ENCODE measurements around the gene TARBP2. TPM values are rescaled to one million over a fixed set of nuclear protein-coding genes. Genes with fewer than 3 reads are reported as not detected.
A peak's percentile ranks its signal among the peaks of the same experiment; 100 is the strongest.

TARBP2 gene
- total RNA-seq, 1 experiment from 2014 or later: 26.4 TPM

GRCh38 chr12:53505086-53505485 is 4.0 kb downstream of the TARBP2 start:
- peak; percentile 38 for DNase-seq (ENCODE audit: unreplicated experiment)
- no peak overlapping the region for H3K4me3 Mint-ChIP-seq (ENCODE audit: unreplicated experiment)
- TF ChIP-seq CTCF (IDR thresholded peaks at IDR 0.05; ENCODE audit: unreplicated experiment): no peak
- CTCF ChIA-PET: interaction anchor here (0.6 to 0.8 kb wide), 2 partner anchors 10 to 81 kb away, joined by 3 read pairs; no protein-coding TSS in a partner anchor
- POLR2A ChIA-PET: interaction anchor here (0.8 to 1.2 kb wide), 2 partner anchors 19 to 22 kb away, joined by 3 read pairs; no protein-coding TSS in a partner anchor
- peaks cover 52% of the 10 kb centered on the region for H3K36me3 Mint-ChIP-seq (ENCODE audit: insufficient read depth, unreplicated experiment)
- no TSS peak for BruUV-seq (replicated peaks)
- intact Hi-C loops (cut with micrococcal nuclease): loop anchor here (2.0 kb wide), 1 partner anchor 60 kb away; no protein-coding TSS in a partner anchor
- peaks cover 13% of the 10 kb centered on the region for H3K4me1 Mint-ChIP-seq (ENCODE audit: insufficient read depth, unreplicated experiment)
- no peaks in the 10 kb centered on the region for H3K27me3 Mint-ChIP-seq (ENCODE audit: insufficient read depth, unreplicated experiment)
- H3K9me3 Mint-ChIP-seq (ENCODE audit: unreplicated experiment): no peaks in the 10 kb centered on the region
- no peak overlapping the region for H3K27ac Mint-ChIP-seq (ENCODE audit: low read depth, unreplicated experiment)

GRCh38 chr12:53505555-53506449 is 4.7 kb downstream of the TARBP2 start:
- H3K9me3 Mint-ChIP-seq (ENCODE audit: unreplicated experiment): no peaks in the 10 kb centered on the region

GRCh38 chr12:53506450-53506785 is 5.3 kb downstream of the TARBP2 start:
- intact Hi-C loops (cut with micrococcal nuclease): no loop called here
- Mint-ChIP-seq H3K9me3 (ENCODE audit: unreplicated experiment) (no peaks in the 10 kb centered on the region), H3K27ac (ENCODE audit: low read depth, unreplicated experiment) (no peak overlapping the region), H3K27me3 (ENCODE audit: insufficient read depth, unreplicated experiment) (no peaks in the 10 kb centered on the region), H3K36me3 (ENCODE audit: insufficient read depth, unreplicated experiment) (peaks cover 59% of the 10 kb centered on the region), H3K4me1 (ENCODE audit: insufficient read depth, unreplicated experiment) (peaks cover 12% of the 10 kb centered on the region), H3K4me3 (ENCODE audit: unreplicated experiment) (no peak overlapping the region)
- ChIA-PET CTCF (no interaction called here), POLR2A (interaction anchor here (0.5 to 1.1 kb wide), 3 partner anchors 10 to 63 kb away, joined by 3 read pairs; no protein-coding TSS in a partner anchor)
- DNase-seq (ENCODE audit: unreplicated experiment): no peak
- TF ChIP-seq CTCF (IDR thresholded peaks at IDR 0.05; ENCODE audit: unreplicated experiment): no peak
- no TSS peak for BruUV-seq (replicated peaks)

More at GRCh38 chr12:53505555-53506449, 4.7 kb downstream of the TARBP2 start:
- Mint-ChIP-seq H3K4me3 (ENCODE audit: unreplicated experiment) (no peak overlapping the region), H3K27me3 (ENCODE audit: insufficient read depth, unreplicated experiment) (no peaks in the 10 kb centered on the region), H3K27ac (ENCODE audit: low read depth, unreplicated experiment) (no peak overlapping the region), H3K4me1 (ENCODE audit: insufficient read depth, unreplicated experiment) (peaks cover 12% of the 10 kb centered on the region), H3K36me3 (ENCODE audit: insufficient read depth, unreplicated experiment) (peaks cover 59% of the 10 kb centered on the region)
- no peak for DNase-seq (ENCODE audit: unreplicated experiment)
- ChIA-PET POLR2A (interaction anchor here (0.6 to 1.2 kb wide), 4 partner anchors 11 to 22 kb away, joined by 3 read pairs; no protein-coding TSS in a partner anchor), CTCF (interaction anchor here (0.6 to 0.8 kb wide), 2 partner anchors 9 to 82 kb away, joined by 3 read pairs; no protein-coding TSS in a partner anchor)
- BruUV-seq (replicated peaks): no TSS peak
- no peak for TF ChIP-seq CTCF (IDR thresholded peaks at IDR 0.05; ENCODE audit: unreplicated experiment)
- intact Hi-C loops (cut with micrococcal nuclease): loop anchor here (2.0 kb wide), 1 partner anchor 61 kb away; no protein-coding TSS in a partner anchor

GRCh38 chr12:53506881-53507602 is 6.0 kb downstream of the TARBP2 start, which contains the start of gene NPFF:
TSS of gene NPFF (minus strand) at chr12:53507484. CDS start at chr12:53507474, 10 bp downstream.
- intact Hi-C loops (cut with micrococcal nuclease): no loop called here
- no TSS peak for BruUV-seq (replicated peaks)

More at GRCh38 chr12:53506881-53507602, 6.0 kb downstream of the TARBP2 start, which contains the start of gene NPFF:
- Mint-ChIP-seq H3K4me1 (ENCODE audit: insufficient read depth, unreplicated experiment) (peaks cover 9% of the 10 kb centered on the region), H3K4me3 (ENCODE audit: unreplicated experiment) (no peak within 1 kb of the TSS), H3K27me3 (ENCODE audit: insufficient read depth, unreplicated experiment) (no peaks in the 10 kb centered on the region), H3K36me3 (ENCODE audit: insufficient read depth, unreplicated experiment) (peaks cover 65% of the 10 kb centered on the region), H3K27ac (ENCODE audit: low read depth, unreplicated experiment) (no peak within 1 kb of the TSS), H3K9me3 (ENCODE audit: unreplicated experiment) (no peaks in the 10 kb centered on the region)
- TF ChIP-seq CTCF (IDR thresholded peaks at IDR 0.05; ENCODE audit: unreplicated experiment): no peak
- DNase-seq (ENCODE audit: unreplicated experiment): no peak
- POLR2A ChIA-PET: interaction anchor here (0.5 kb wide), 1 partner anchor 64 kb away, joined by 3 read pairs; no protein-coding TSS in a partner anchor
- CTCF ChIA-PET: interaction anchor here (0.5 to 3.1 kb wide), 8 partner anchors 8 to 460 kb away, joined by 3 to 23 read pairs (median 7); partner anchors contain the start of gene SP7

Measured in MCF 10A (cell line).